GM18505 (cell line): Measurements from ENCODE around the gene CRBN.

ENCODE experiments used
- ATAC-seq: cut with Tn5 transposase; IDR thresholded peaks from one replicate; pipeline ENCODE4 v1.9.1; 2021; ENCODE audit not compliant: unreplicated experiment
- POLR2A ChIP-seq: IDR thresholded peaks from 4 replicates; pipeline ENCODE4 v1.6.1; 2011; ENCODE audit warnings: borderline replicate concordance; ENCODE audit not compliant: insufficient read depth, insufficient read length; ENCODE audit errors: extremely low read depth

Gene CRBN

DNA sequence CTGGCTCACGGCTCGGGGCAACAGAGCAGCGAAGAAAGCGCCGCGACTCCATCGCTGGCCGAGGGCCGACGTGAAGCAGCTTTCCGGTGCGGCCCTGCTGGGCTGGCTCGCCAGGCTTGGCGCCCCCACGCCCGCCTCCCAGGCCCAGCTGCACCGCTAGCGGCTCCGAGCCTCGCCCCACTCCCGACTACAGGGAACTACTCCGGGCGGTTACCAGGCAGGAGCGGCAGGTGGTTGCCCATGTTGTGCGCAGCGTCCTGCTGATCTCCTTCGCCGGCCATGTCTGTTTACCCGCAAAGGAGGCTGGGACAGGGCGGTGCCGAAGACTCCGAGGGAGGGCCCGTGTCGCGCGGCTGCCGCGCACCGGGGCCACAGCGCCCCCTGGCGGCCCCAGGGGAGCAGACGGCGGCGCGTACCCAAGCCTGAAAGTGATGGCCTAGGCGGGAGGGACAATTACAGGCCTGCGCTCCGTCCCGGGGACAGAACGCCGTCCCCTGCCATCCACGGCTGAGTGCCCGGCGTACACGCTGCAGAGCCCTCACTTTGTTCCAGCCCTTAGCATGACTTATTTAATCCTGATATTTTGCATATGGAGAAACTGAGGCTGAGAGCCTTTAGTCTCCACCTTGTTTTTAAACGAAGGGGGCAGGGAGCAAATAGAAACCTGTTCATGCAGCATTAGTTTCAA, at the start of gene CRBN:
CRBN (minus strand) TSS at position 285 of the 688 bp plus-strand sequence; CDS start at position 281, 4 bp downstream.
- peak; percentile 99 for ATAC-seq
- TF ChIP-seq POLR2A = peak; percentile 87

DNA sequence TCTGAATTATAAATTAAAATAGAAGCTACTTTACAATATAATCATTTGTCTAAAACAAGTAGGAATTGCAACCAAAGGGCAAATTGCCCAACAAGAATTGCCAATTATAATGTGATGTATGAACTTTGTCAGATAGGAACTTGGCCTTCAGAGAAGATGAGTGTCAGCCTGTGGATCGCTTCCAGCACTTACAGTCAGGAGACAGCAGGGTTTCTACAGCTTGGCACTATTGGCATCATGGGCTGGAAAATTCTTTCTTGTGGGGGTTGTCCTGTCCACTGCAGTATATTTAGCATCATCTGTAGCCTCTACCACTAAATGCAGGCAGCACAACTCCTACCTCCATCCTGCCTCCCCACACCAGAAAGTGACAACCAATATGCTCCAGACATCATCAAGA, 48.1 kb upstream of the CRBN start:
- no peak for TF ChIP-seq POLR2A
- ATAC-seq = no peak

DNA sequence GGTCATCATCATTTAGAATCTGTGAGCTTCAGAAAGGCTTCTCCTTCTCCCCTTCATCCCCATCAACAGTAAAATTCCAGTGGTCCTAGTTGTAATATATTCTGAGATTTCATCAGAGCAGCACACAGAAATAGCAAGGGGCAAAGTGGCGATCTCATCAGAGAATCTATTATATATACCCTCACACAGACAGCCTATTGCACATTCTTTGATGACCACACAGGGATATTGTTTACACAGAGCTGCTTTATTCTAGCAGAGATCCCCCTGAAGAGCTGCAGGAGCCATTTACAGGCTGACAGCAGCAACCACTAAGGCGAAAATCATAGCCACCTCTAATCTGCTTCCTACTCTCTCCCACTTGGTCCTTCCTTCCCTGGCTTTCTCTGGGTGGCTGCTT, 42.0 kb upstream of the CRBN start:
- ATAC-seq = no peak
- no peak for TF ChIP-seq POLR2A

DNA sequence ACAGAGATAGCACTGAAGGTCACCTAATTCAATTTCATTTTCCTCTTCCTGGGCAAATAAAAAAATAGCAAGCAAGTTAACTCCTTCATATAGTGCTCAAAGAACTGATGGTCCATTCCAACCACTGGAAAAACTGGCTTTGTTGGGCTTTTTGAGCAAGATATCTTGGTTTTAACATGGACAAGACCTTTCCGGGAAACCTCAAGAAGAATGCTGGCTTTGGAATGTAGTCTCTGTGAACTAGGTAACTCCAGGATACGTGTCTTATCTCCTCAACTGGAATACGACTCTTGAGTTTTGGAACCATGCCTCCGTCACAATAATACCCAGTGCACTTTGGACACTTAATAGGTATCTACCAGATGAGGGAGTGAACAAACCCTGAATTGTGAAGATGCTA, 36.9 kb upstream of the CRBN start:
- TF ChIP-seq POLR2A = no peak
- no peak for ATAC-seq

DNA sequence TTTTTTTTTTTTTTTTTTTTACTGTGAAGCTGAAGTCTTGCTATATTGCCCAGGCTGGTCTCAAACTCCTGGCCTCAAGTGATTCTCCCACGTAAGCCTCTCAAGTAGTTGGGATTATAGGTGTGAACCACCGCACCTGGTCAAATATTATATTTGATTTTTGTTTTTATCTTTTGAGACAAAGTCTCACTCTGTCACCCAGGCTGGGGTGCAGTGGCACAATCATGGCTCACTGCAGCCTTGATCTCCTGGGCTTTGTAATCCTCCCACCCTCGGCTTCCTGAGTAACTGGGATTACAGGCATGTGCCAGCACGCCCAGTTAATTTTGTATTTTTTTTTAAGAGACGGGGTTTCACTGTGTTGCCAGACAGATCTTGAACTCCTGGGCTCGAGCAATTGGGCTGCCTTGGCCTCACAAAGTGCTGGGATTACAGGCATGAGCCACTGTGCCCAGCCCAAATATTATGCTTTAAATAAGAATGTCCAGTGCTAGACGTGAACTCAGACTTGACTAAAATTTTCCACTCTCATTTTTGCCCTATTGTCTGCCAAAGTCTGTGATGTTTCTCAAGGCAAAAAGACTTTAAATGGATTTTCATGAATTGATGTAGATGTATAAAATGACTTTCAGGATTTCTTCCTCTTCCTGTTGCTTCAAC, 33.4 kb upstream of the CRBN start:
- TF ChIP-seq POLR2A = no peak
- no peak for ATAC-seq

DNA sequence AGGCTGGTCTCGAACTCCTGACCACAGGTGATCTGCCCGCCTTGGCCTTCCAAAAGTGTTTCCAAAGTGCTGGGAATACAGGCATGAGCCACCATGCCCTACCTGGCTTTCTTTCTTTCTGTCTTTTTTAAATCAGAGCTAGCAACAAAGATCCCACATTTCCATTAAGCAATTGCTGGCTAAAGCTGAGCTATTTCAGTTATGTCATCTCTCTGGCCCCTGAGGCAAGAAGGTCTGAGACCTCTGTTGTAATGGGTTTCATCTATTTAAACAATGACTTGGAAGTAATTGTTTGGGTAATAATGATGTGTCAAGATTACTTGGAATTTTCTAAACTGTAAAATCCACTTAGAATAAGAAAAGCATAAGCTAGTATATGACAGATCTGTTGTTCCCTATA, 30.2 kb upstream of the CRBN start:
- TF ChIP-seq POLR2A = no peak
- no peak for ATAC-seq

DNA sequence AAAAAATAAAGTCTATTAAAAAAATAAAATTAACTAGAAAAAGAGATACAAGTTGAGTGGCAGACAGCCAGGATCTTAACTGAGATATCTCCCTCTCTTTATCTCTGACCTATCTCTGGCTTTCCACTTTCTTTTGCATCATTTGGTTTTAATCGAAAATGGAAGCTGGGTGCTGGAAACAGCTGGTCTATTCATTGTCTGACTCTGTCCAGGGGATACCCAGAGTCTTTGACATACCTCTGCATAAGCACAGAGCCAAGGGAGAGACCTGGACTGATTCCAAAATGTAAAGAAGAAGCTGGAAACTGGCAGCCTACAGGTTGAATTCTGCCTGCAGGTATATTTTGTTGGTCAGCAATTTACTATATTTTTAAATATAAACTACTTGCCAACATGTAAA, 29.6 kb upstream of the CRBN start:
- no peak for TF ChIP-seq POLR2A
- ATAC-seq = no peak

DNA sequence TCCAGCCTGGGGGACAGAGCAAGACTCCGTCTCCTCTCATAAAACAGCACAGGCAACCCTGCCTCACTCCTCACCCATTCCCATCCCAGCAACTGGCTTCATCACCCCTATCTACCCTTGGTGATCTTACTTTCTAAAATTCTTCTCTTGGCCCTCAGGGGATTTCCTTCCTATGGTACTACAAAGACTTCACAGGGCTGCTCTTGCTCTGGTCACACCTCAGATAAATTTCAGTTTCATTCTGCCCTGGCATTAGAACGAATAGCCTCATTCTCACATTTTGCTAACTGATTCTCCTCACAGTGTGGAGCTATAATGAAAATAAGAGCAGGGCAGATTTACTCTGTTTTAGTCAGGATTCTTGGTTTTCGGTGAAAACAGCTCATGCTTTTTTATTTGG, 22.1 kb upstream of the CRBN start:
- peak; percentile 95 for ATAC-seq
- TF ChIP-seq POLR2A = no peak

DNA sequence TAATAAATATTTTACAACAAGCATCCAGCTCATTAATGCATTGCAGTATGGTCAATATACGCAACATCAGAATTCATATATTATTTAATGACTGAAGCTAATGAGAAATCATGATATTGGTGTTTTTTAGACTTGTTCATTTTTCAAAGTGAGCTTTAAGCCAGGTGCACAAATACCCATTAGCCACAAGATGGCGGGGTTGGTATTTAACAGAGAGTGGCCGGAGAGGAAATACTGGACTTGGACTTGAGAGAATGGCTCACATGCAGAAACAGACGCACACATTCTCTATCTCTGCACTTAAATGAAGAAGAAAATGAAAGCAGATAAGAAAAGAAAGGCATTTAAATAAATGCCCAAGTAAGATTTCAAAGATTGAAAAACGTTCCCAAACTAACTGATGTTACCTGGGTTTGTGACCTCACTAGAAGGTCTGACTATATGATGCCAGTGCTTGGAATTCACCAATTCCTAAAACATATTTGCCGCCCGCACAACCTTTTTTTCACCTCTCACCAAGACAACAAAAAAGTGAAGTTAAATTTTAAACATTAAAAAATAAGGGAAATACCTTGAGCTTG, 21.2 kb upstream of the CRBN start:
- no peak for TF ChIP-seq POLR2A
- ATAC-seq = peak; percentile 58

DNA sequence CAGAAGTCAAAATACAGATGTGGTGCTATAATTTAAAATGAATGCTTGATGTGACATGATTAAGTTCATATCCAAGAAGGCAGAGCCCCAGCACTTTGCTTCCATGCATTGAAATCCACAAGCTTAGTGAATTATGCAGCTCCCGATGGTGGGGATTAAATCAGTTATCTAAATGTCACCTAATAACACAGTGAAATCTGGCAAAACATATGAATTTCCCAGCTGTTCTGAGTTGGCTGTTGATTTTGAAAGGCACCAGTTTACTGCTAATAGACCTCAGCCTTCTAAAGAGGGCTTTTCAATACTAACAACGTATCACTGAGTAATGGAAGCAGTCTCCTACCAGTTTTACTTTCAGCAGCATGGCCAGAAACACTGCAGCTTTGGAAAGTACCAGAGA, 19.8 kb upstream of the CRBN start:
- no peak for TF ChIP-seq POLR2A
- ATAC-seq = no peak

DNA sequence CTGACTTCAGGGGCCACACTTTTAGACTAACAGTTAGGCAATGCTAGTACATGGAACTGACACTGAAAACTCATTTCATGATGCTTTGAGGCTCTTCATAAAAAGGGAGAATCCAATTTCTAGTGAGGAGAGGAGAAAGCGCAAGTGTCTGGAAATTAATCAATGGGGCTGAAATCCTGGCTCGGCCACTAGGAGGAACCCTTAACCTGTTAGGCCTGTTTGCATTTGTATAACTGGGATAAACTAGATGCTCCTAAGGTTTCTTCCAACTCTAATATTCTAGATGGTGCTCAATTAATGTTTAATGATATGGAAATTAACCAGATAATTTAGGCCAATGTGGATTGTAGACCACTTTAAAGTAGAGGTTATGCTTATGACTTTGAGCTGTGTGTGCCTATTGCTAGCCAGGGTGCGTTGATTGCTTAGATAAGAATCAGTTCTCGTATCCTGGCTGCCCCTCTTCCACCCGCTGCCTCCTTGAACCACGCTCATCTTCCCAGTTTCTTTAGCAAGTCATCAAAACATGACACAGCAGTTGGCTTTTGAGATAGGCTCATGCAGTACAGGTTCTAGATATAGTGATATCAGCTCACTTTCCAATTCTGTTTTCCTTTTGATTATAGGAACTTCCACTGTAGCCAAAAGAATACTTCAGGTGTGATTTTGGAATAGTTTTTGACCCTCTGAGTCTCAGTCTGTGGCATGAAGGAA, 16.8 kb upstream of the CRBN start:
- TF ChIP-seq POLR2A = no peak
- ATAC-seq = no peak

DNA sequence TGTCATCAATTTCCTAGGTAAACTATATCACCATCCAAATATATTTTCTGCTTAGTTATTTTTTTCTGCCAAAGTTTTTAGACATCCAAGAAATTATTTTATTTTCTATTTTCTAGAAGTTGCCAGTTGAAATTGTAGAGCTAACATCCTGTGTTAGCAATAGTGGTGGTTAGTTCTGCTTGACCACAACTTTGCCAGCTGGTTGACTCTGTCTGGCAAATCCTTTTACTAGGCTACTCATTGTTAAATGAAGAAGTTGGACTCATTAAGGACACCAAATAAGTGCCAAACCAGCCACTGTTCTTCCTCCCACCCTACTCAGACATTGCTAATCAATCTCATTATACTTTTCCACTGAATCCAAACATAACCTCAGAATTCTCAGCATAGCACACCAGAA, 15.4 kb upstream of the CRBN start:
- TF ChIP-seq POLR2A = no peak
- no peak for ATAC-seq

DNA sequence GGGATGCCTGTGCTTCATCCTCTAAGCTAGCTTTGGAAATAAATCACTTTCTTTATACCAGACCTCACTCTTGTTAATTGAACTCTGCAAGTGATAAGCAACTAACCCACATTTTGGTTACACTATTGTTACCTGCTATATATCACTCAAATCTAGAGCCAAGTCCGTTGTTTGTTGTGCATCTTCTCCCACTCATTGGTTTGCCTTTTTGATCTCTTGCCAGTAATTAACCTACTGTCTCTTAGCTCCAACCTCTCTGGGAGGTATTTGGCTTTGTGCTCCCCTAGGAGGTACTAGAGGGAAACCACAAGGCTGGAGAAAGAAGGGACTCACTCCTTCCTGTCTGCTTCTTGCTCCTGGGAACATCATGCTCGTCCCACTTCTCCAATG, 12.8 kb upstream of the CRBN start:
- no peak for ATAC-seq
- TF ChIP-seq POLR2A = no peak
